HS-27A (cell line): ENCODE results near the gene F12.

Experiments
- DNase-seq: peaks from one replicate; pipeline ENCODE4 v3.0.0-alpha.2; 2012; ENCODE audit warnings: low read depth, missing footprints

F12 gene

GRCh38 chr5:177409043-177409801 lies at the start of gene F12:
Gene F12, minus strand, starts transcription at chr5:177409564. Its CDS starts 37 bp downstream, at chr5:177409527.
- no peak for DNase-seq

- DNase-seq, result no peak
Observed at GRCh38 chr5:177458912-177459350, 49.6 kb upstream of the F12 start.

DNA sequence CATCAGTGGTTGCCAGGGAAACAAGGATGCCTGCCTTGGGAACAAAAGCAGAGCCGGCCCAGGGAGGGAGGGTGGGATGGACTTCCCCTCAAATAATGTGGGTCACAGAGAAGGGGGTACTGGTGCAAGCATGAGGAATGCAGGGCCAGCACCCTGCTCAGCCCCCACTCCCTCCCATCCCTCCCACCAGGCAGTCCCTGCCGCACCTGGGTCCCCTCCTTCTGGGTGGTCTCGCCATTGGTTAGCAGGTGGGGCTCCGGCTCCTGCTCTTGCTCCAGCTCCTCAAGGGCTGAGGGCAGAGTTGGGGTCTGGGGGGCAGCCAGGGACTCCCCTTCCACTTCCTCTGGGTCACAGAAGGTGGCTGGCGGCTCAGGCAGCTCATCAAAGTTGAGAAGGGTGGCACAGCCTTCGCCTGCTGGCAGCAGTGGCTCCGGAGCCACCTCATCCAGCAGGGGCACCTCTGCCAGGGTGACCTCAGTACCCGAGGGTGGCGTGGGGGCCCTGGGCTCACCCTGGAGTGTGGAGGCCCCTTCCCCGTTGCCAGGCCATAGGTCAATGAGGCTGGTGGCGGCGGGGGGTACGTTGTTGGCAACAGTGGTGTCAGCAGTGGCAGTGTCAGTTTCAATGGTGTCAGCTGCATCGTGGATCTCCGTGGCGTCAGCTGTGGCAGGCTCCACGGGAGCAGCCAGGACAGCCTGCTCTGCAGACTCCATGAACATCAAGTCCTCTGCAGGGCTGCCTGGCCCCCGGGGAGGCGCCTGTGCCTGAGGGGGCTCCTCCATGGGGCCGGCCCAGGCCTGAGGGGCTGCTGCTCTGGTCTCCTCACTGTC lies 48.7 kb upstream of the F12 start:
- DNase-seq, result no peak

- DNase-seq, result peak; percentile 46
Observed at GRCh38 chr5:177456976-177457851, 47.9 kb upstream of the F12 start.

GRCh38 chr5:177456591-177456964 lies 47.2 kb upstream of the F12 start:
- DNase-seq, result no peak

- no peak for DNase-seq
Observed at GRCh38 chr5:177455661-177456590, 46.6 kb upstream of the F12 start.

GRCh38 chr5:177455036-177455660 lies 45.8 kb upstream of the F12 start:
- DNase-seq, result no peak

DNA sequence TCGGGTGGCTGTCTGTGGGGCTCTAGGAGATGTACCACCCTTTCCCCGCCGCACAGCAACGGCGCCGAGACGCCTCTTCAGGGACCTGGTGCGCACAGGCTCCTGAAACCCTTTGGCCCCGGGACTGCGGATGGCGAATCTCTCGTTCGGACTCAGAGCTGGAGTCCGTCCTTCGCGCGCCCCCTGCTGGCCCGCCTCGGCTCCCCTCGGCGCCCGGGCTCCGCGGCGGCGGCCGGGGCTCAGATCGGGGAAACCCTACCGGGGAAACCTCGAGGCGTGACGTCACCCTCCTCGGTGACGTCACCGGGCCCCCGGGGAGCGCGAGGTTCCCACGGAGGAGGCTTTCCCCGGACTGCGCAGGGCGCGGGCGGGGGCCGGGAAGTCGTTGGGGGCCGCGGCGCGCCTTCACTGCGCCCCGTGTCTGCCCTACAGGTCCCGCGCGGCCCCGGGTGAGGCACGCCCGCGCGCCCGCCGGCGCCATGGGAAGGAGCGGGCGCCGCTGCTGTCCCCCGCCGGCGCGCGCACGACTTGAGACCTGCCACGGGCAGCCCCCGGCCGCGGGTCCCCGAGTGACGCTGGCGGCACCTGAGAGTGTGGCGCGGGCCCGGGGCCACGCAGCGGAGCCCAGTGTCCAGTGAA lies 45.2 kb upstream of the F12 start:
- DNase-seq, result no peak

DNA sequence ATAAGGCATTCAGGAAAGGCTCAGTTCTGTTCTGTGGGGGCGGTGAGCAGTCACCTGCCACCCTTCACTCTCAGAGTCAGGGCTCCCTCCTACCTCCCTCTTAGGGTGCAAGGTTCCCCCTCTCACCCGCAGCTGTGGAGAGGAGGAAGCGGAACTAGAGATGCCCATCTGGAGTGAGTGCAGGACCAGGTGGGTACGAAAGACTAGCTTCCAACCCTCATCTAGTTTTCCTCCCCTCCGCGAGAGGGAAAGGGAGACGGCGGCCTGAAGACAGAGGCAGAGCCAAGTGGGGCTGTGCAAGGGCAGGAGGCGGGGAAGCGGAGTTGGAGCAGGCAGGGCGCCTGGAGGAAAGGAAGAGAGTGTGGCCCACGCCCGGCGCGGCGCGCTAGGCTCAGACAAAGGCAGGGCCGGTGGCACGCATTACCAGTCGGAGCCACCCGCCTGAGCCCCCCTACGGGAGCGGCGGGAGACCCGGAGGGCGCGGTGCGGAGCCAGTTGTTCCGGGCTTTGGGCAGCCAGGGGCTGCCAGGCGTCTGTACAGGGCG lies 44.6 kb upstream of the F12 start:
- DNase-seq, result no peak

DNA sequence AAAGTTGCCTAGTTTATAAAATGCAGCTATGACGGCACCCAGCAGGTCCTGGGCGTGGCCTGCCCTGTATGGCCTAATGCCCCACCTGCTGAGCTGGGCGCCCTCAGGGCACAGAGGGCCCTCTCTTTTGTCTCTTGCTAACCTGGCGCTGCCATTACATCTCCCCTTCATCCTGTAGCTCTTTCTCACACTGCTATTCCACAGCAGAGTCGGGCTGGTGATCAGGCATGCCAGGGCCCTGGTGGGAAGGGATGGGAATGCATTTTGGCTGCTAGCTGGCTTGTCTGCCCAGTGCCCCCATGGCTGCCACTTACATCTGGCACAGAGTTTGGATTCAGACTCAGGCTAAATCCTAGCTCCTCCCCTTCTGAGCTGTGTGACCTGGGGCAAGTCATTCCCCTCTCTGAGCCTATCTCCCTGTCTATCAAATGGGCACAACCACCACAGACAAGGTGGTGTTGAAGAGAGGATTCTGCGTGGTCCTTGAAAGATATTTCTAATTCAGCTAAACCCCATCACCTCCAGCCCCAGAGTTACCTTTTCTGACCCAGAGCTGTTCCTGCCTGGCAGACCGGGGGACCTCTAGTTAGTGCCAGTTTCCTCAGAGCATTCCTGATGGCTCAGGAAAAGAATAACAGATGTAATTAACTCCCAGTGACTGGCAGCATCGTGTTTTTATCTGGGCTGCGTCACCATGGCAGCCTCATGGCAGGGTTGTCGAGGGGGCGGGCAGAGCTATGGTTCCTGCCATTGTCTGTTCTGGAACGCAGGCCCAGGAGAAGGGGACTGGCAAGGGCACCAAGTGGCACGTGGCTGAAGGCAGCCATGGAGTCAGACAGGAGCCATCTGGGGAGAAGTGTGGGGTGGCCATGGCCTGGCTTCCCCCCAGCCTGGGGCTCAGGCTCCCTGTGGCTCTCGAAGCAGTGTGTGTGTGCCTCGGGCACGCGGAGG lies 43.6 kb upstream of the F12 start:
- no peak for DNase-seq

DNA sequence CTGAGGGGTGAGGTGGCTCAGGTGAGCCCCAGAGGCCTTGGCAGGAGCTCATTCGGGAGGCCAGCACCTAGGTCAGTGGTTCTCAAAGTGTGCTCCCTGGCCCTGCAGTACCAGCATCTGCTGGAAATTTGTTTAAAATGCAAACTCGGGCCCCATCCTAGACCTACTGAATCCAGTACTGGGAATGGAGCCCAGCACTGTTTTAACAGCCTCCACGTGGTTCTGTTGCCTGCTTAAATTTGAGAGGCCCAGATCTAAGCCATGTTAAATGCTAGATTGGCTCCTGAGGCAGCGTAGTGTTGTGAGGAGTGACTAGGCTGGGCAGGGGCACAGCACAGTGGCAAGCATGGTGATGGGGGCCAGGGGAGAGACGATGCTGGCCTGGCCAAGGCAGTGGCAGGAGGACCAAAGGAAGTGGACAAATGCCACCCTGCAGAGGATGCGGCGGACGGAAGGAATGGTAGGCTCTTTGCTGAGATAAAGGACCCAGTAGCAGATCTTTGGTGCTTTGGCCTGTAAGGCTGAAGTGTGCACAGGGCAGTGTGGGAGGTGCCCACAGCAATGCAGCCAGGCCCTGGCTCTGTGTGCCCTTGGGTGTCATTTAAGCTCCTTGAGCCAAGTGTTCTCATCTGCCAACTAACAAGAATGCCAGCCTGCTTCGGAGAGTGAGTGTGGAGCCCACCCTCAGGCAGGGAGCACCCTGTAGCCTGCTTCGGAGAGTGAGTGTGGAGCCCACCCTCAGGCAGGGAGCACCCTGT lies 41.5 kb upstream of the F12 start:
- no peak for DNase-seq

GRCh38 chr5:177449140-177450061 lies 40.0 kb upstream of the F12 start:
- DNase-seq, result no peak

DNA sequence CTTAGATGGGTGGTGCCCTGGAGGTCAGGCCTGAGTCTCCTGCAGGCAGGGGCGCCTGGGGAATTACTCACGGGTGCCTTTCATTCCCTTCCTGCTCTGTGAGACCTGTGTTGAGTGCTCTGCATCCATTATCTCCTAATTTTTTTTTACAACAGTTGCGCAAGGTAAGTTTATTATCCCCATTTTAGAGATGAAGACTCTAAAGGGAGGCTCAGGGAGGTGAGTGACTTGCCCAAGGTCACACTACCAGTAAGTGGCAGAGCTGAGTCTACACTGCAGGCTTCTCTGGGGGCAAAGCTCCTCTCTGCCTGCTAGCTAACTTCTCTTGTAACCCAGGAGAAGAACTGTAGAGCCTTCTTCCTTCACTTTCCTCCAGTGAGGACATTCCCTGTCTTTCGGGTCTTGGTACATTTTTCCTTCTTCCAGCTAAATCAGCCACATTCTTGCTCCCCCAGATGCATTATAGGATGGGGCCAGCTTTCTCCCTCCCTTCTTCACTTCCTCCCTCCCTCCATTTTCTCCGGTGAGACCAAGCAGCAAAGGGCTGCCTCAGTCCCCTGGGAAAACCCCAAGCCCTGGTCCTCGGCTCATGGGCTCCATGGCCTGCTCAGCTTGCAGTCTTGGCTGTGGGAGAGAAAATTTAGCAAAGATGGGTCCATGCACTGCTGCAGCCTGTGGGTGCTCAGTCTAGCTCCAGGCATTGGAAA lies 39.0 kb upstream of the F12 start:
- no peak for DNase-seq

DNA sequence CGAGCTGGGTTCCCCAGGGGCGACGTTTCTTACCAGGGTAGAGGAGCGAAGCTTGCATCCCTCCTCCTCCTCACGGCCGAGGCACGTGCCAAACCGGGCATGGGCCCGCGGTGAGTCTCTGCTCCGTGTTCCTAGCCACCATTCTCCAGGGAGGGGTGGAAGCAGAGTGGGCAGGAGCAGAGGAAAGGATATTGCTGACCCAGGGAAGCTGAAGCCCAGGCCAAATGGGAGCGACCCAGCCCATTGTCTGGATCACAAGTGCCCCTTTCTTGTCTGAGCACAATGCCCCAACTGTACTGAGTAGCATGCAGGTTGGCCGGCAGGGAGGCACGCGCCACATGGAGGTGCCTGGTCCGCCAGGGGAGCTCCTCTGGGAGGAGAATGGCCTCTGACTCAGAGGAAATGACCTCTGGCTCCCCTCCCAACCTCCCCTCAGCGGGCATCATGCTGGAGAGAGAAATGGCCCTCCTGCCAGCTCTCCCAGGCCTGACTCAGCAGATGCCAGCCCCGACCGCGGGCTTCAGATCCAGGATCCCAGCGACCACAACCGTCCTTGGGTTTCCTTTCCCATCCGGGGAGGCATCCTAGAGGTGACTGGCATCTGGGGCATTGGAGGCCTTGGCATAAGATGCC lies 38.4 kb upstream of the F12 start:
- peak; percentile 75 for DNase-seq

- no peak for DNase-seq
Observed at GRCh38 chr5:177447066-177447610, 37.8 kb upstream of the F12 start.
